CD4-positive, alpha-beta T cell treated with Interferon alpha-2 for 1 hour (primary cell): Measurements from ENCODE around the gene MYOM1.

ENCODE experiments used
- DNase-seq, 2 donors: peaks; one replicate each; pipeline ENCODE4 v3.0.0-alpha.2; 2020 to 2022

The MYOM1 gene

DNA sequence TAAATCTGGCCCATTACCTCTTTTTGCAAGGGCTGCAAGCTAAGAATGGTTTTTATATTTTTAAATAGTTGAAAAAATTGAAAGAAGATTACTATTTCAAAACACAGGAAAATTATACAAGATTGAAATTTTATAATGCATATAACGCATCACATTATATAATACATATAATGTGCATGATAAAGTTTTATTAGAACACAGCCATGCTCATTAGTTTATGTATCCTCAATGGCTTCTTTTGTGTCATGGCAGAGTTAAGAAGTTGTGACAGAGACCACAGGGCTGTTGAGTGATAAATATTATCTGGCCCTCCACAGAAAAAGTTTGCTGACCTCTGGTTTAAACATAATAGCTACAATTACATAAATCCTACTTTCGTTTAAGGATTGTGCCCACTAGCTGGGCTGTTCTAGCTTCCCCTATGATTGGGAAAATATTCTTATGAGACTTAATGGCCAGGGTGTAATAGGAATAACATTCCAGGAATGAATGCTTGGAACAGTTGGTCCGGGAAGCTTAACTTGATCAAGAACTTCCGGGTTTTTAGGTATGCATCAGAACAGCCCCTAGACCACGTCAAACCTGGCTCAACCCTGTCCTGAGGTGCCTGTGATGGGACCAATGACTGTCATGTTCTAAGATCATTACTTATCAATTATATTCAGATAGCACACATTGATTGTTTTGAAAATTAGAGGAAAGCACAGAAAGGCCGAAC, 108.1 kb downstream of the MYOM1 start:
- no peak for DNase-seq

DNA sequence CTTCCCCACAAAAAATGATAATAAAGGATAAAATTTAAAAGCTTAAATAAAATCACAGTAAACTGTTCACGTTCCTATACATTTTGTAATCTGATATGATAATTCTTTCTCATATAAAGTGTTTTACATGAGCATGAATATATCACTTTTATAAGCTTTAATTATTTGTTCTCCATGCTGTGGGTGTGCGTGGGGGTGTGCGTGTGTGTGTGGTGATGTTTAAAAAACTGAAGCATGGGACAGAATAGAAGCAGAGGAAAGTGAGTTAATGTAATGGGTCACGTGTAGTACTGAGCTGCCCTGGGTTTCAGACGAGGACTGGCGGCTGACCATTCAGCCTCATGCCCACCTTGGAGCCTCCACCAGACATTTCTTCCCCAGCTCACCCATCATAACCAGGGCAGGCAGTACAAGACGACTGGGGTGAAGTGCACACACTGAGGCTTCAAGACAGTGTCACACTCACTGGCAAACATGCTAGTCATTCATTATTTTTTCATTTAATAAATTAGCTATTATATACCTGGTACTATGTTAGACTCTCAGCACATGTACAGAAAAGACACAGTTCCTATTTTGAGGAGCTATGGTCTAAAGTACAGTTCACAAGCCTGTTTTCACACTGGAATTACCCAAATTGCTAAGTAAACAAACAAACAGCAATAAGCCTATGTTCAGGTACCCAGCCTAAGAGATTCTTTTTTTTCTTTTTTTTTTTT, 109.6 kb downstream of the MYOM1 start:
- DNase-seq = no peak

DNA sequence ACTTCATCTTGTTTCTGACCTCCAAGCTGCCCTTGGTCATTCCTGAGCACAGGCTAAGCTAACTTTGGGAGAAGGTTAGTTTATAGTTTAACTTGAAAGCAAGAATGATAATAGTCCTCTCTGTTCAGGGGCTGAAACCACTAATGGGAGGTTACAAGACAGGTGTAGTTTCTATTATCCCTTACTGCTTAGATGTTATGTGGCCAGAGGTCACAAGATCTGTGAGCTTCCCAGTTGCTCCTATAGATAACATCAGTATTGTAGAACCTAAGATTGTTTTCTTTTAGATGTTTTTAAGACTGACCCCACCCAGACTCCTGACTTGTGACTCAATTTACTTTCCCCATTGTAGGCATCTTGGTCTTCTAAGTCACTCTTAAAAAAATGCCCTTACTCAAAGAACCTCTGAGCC, 112.0 kb downstream of the MYOM1 start:
- no peak for DNase-seq

- DNase-seq = no peak
Observed at GRCh38 chr18:3104190-3105054, 115.3 kb downstream of the MYOM1 start.

- DNase-seq = no peak
Observed at GRCh38 chr18:3103576-3103975, 116.2 kb downstream of the MYOM1 start.

DNA sequence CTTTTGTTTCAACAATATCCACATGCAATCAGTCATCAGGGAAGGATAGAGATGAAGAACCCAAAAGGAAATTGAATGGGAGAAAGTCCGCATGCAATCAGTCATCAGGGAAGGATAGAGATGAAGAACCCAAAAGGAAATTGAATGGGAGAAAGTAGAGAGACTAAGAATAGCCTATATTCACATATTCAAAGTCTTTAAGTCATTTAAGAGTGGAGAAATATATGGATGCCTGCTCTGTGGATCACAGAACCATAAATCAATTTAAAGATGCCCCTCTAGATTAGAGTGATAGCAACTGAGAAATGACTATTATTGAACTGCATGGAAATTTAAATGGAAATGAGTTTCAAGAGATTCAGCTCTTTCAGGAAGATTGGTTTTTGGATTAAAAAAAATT, 116.8 kb downstream of the MYOM1 start:
- no peak for DNase-seq

DNA sequence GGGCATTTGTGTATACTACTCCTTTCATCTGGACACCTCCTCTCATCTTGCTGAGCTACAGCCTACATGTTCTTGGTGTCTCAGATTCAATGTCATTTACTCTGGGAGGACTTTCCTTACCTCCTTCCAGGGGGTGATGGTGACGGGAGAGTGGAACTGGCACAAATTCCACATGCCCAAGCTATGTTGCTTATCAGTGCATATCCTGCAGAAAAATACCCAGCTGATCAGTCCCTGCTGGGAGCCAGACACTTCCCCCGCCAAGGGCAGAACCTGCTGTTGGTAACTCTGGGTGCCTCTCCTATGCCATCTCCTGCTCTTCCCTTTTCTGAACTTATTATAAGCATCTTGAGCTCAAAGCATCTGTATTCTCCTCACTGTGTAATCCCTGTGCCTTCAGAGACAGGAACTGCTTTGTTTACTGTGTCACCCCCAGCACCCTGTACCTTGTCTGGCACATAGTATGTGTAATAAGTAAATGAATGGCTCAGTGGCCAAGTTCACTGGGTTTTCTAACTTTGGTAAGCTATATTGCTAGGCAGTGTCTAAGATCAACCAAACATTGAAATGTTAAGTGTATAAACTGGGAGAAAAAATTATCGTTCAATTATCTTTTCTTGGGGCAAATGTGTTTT, 119.2 kb downstream of the MYOM1 start:
- DNase-seq = no peak

GRCh38 chr18:3099327-3099726, 120.4 kb downstream of the MYOM1 start:
- DNase-seq = no peak

- DNase-seq = peak in 1 of 2 donors; percentile 50
Observed at GRCh38 chr18:3097082-3097481, 122.7 kb downstream of the MYOM1 start.

DNA sequence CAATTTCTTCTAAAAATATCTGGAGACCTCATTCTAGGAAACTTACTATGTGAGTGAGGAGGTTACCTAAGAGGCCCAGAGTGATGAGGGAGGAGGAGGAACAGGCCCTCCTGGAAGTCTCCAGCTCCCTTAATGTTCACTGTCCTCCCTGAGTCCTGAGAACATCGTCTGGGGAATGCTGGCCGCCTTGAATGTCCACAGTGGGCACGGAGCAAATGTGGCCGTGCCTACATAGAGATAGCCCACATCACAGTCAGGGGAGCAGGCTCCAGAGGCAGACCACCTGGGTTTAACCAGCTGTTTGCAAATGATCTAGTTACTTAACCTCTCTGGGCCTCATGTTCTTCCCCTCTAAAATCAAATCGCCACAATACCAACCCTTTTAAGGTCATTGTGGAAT, 123.8 kb downstream of the MYOM1 start:
- DNase-seq = no peak

- no peak for DNase-seq
Observed at GRCh38 chr18:3094338-3094684, 125.5 kb downstream of the MYOM1 start.

GRCh38 chr18:3093624-3094337, 126.0 kb downstream of the MYOM1 start:
- DNase-seq = no peak

- DNase-seq = no peak
Observed at GRCh38 chr18:3092727-3093126, 127.0 kb downstream of the MYOM1 start.

- DNase-seq = no peak
Observed at GRCh38 chr18:3089579-3089978, 130.2 kb downstream of the MYOM1 start.

GRCh38 chr18:3088449-3088848, 131.3 kb downstream of the MYOM1 start:
- no peak for DNase-seq

DNA sequence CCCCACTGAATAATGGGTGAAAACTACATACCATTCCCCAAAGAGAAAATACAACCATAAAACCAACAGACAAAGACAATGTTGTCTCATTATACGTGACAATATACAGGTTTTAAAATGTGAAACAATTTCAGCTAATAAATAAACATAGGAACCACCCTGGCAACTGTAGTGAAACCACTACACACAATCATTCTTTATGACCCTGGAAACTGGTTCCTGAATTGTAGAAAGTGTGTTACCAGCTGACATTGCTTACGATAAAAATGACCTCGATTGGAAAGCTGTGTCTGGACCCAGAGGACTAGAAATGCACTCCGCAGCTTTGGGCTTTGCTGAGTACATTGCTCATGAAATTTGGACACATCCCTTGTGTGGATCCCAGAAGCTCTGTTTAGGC, 132.9 kb downstream of the MYOM1 start:
- no peak for DNase-seq

DNA sequence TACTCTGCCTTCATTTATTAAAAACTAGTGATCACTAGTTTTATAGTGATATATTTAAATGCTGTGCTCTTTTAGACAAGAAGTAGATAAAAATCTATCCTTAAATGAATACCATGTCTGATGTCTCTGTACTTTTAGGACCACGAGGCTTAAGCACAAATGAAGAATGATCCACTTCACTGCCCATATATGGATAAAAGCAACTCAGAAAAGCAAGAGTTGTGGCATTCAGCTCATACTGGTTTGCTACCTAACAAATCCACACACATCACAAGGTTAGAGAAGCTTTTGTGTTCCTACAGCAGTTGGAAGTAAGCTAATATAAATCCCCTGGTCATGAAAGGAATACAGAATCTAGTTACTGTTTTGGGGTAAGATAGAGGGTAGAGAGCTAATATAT, 134.2 kb downstream of the MYOM1 start:
- DNase-seq = no peak

- no peak for DNase-seq
Observed at GRCh38 chr18:3084206-3084605, 135.6 kb downstream of the MYOM1 start.

GRCh38 chr18:3083766-3084165, 136.0 kb downstream of the MYOM1 start:
- no peak for DNase-seq

DNA sequence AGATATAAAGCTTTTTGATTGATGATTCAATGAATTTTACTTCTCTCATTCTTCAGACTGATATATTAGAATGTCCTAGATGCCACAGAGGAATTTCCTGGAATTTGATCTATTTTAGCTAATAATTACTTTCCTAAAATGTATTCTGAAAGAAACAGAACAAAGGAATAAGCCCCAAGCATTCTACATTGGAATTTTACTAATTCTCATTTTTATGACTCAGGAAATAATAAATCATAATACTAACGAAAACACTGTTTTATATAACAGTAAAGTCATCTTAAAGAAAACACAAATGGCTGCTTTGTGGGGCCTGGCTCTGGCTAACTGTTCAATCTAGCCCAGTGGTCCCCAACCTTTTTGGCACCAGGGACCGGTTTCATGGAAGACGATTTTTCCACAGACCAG, 138.2 kb downstream of the MYOM1 start:
- DNase-seq = no peak

- DNase-seq = no peak
Observed at GRCh38 chr18:3079653-3080052, 140.1 kb downstream of the MYOM1 start.

DNA sequence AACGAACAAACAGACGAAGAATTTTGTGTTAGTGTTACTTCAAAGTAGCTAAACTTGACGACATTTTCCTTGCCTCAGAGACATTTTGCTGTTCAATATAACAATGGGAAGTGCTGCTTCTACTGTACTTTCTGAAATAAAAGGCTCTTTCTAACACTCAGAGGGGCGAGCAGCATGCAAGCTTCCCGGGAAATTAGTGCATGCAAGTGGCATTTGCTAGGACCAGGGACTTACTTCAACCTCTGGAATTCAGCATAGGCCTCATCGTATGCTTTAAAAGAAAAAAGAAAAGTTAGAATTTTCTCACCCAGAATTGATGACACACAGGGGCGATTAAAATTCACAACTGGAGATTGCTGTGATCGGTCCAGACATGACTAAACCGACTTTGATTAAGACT, 144.3 kb downstream of the MYOM1 start:
- no peak for DNase-seq

GRCh38 chr18:3074087-3074486, 145.7 kb downstream of the MYOM1 start:
- no peak for DNase-seq
